Measurements from ENCODE around the gene COBL. TPM values are rescaled to one million over a fixed set of nuclear protein-coding genes. Genes with fewer than 3 reads are reported as not detected.

The COBL gene
- total and polyA plus RNA-seq, 9 of the 15 experiments (the other 6 are each of a cell fraction or from before 2014, with no cell fraction given): 0.01 to 2.4 (median 0.09) TPM; not detected in 3

- TF ChIP-seq, protein P1, sequence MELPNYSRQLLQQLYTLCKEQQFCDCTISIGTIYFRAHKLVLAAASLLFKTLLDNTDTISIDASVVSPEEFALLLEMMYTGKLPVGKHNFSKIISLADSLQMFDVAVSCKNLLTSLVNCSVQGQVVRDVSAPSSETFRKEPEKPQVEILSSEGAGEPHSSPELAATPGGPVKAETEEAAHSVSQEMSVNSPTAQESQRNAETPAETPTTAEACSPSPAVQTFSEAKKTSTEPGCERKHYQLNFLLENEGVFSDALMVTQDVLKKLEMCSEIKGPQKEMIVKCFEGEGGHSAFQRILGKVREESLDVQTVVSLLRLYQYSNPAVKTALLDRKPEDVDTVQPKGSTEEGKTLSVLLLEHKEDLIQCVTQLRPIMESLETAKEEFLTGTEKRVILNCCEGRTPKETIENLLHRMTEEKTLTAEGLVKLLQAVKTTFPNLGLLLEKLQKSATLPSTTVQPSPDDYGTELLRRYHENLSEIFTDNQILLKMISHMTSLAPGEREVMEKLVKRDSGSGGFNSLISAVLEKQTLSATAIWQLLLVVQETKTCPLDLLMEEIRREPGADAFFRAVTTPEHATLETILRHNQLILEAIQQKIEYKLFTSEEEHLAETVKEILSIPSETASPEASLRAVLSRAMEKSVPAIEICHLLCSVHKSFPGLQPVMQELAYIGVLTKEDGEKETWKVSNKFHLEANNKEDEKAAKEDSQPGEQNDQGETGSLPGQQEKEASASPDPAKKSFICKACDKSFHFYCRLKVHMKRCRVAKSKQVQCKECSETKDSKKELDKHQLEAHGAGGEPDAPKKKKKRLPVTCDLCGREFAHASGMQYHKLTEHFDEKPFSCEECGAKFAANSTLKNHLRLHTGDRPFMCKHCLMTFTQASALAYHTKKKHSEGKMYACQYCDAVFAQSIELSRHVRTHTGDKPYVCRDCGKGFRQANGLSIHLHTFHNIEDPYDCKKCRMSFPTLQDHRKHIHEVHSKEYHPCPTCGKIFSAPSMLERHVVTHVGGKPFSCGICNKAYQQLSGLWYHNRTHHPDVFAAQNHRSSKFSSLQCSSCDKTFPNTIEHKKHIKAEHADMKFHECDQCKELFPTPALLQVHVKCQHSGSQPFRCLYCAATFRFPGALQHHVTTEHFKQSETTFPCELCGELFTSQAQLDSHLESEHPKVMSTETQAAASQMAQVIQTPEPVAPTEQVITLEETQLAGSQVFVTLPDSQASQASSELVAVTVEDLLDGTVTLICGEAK (IDR thresholded peaks at IDR 0.05): no peak
- TF ChIP-seq, protein P1 (CRISPR knock-in tag; IDR thresholded peaks at IDR 0.05): no peak
- TF ChIP-seq ETV6 (IDR thresholded peaks at IDR 0.05; ENCODE audit: borderline replicate concordance in 1 of 2, low read depth in 2 of 2, low read length in 1 of 2): no peak
- TF ChIP-seq ETV6 (CRISPR knock-in tag; IDR thresholded peaks at IDR 0.05; ENCODE audit: borderline replicate concordance): no peak
- no peak for TF ChIP-seq THRA (IDR thresholded peaks at IDR 0.05)
- TF ChIP-seq MEF2D (tag; conservative IDR thresholded peaks at IDR 0.05; ENCODE audit: low read depth): no peak
- TF ChIP-seq KHSRP (IDR thresholded peaks at IDR 0.05): no peak
- TF ChIP-seq ELF1 (tag; IDR thresholded peaks at IDR 0.05): no peak
These were observed 105.8 kb downstream of the COBL start (continued) for GRCh38 chr7:51210766-51211165.
